SK-N-SH (cell line): ENCODE data around the gene PRR11. TPM values are rescaled to one million over a fixed set of nuclear protein-coding genes. Genes with fewer than 3 reads are reported as not detected.

Experiments
- CHD2 ChIP-seq: fragments of 150-350 bp; IDR thresholded peaks from 2 replicates; pipeline ENCODE4 v1.6.1; 2018; ENCODE audit warnings: low read length; ENCODE audit not compliant: partially characterized antibody
- ELF1 ChIP-seq: IDR thresholded peaks from 2 replicates; pipeline ENCODE4 v1.4.0; 2012
- EP300 ChIP-seq, 2 experiments: IDR thresholded peaks; 2 replicates each; pipeline versions ENCODE4 v1.4.0 to v1.6.1; 2012; ENCODE audit warnings: borderline replicate concordance in 1 of 2, low read depth in 1 of 2, low read length in 1 of 2
- FOSL2 ChIP-seq: IDR thresholded peaks from 2 replicates; pipeline ENCODE4 v1.4.0; 2012; ENCODE audit warnings: low read depth, mild to moderate bottlenecking, moderate library complexity, borderline replicate concordance
- FOXM1 ChIP-seq: IDR thresholded peaks from 2 replicates; pipeline ENCODE4 v1.4.0; 2012; ENCODE audit warnings: low read depth, mild to moderate bottlenecking
- GABPA ChIP-seq: IDR thresholded peaks from 2 replicates; pipeline ENCODE4 v1.4.0; 2012; ENCODE audit warnings: low read depth, mild to moderate bottlenecking
- JUND ChIP-seq: IDR thresholded peaks from 2 replicates; pipeline ENCODE4 v1.4.0; 2012
- POLR2AphosphoS5 ChIP-seq: IDR thresholded peaks from 2 replicates; pipeline ENCODE4 v1.6.1; 2012; ENCODE audit warnings: low read depth, low read length
- RAD21 ChIP-seq: IDR thresholded peaks from 2 replicates; pipeline ENCODE4 v1.6.1; 2012; ENCODE audit warnings: mild to moderate bottlenecking, low read length
- RCOR1 ChIP-seq: fragments of 150-350 bp; IDR thresholded peaks from 2 replicates; pipeline ENCODE4 v1.6.1; 2017; ENCODE audit warnings: antibody characterized with exemption, low read length
- REST ChIP-seq: IDR thresholded peaks from 2 replicates; pipeline ENCODE4 v1.6.1; 2012; ENCODE audit warnings: mild to moderate bottlenecking, low read depth, low read length, moderate library complexity
- SMC3 ChIP-seq: IDR thresholded peaks from 2 replicates; pipeline ENCODE4 v1.6.1; 2012; ENCODE audit warnings: low read depth, low read length, improper control_type of control experiment
- TAF1 ChIP-seq: IDR thresholded peaks from 2 replicates; pipeline ENCODE4 v1.6.1; 2012; ENCODE audit warnings: low read depth, mild to moderate bottlenecking, low read length, moderate library complexity, borderline replicate concordance
- USF2 ChIP-seq: fragments of 150-350 bp; IDR thresholded peaks from 2 replicates; pipeline ENCODE4 v1.6.1; 2017; ENCODE audit warnings: antibody characterized with exemption, low read length, low read depth, borderline replicate concordance
- YY1 ChIP-seq: IDR thresholded peaks from 2 replicates; pipeline ENCODE4 v1.4.0; 2012; ENCODE audit warnings: low read depth, mild to moderate bottlenecking
- ZBTB33 ChIP-seq: IDR thresholded peaks from 2 replicates; pipeline ENCODE4 v1.4.0; 2012; ENCODE audit warnings: low read depth, borderline replicate concordance
- polyA plus RNA-seq, 3 experiments: library from polyadenylated mRNA; depleted of rRNA; stranded (reverse); fragments of >200 nt; gene quantifications; 2 replicates each; pipeline ENCODE4 v1.2.3, GENCODE V29; 2012
- TF ChIP-seq, protein P1 (sequence below): IDR thresholded peaks from 2 replicates; pipeline ENCODE4; 2012

The PRR11 gene
- polyA plus RNA-seq, 1 of the 3 experiments (the other 2 are of a cell fraction), result 25.8 TPM

DNA sequence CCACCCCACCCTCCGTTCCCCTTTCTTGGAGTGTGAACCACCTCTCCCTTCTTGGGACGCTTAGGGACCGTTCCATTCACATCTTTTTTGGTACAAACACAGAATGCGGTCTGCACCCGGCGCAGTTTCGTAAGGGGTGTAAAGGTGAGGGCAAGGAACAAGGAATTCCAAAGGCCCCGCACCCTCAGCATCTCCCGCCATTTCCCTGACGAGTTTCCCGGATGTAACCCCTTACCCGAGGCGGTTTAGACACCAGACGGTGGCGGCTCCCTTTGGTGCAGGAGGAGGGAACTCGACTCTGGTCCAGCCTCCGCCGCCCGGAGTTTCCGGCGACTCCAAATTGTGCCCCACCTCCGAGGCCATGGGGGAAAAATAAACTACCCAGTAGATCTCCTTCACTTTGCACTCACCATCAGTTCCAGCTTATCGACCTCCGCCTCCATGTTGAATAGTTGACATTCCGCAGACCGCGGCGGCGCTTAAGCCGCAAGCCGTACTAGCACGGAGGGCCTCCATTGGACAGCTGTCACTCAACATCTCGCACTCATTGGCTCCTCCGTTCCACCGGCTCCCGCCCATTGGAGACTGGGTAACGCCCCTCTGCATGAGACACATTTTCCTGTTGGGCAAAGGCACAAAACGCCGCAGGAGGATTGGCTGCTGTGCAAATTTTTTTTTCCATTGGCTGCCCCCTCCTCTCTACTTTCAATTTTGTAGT, 666 bp upstream of the PRR11 start, which contains the start of gene SKA2 (continued):
- peak; percentile 95 for TF ChIP-seq CHD2
- 0 out of 2 replicates have a peak, but pooled peaks have one; percentile 37 for TF ChIP-seq REST
- peak; percentile 57 for TF ChIP-seq GABPA
- TF ChIP-seq TAF1, result peak; percentile 72
- TF ChIP-seq YY1, result peak; percentile 94
- TF ChIP-seq ELF1, result 0 out of 2 replicates have a peak, but pooled peaks have one; percentile 44
- no peak for TF ChIP-seq EP300 (IDR thresholded peaks at IDR 0.05; ENCODE audit: borderline replicate concordance in 1 of 2, low read depth in 1 of 2, low read length in 1 of 2)
- no peak for TF ChIP-seq RAD21
- no peak for TF ChIP-seq SMC3
- no peak for TF ChIP-seq USF2
- 0 out of 2 replicates have a peak, but pooled peaks have one; percentile 54 for TF ChIP-seq ZBTB33
- TF ChIP-seq, protein P1, sequence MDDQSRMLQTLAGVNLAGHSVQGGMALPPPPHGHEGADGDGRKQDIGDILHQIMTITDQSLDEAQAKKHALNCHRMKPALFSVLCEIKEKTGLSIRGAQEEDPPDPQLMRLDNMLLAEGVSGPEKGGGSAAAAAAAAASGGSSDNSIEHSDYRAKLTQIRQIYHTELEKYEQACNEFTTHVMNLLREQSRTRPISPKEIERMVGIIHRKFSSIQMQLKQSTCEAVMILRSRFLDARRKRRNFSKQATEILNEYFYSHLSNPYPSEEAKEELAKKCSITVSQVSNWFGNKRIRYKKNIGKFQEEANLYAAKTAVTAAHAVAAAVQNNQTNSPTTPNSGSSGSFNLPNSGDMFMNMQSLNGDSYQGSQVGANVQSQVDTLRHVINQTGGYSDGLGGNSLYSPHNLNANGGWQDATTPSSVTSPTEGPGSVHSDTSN, result peak; percentile 97
- TF ChIP-seq POLR2AphosphoS5, result peak; percentile 54; the same call in 1 of the 2 replicates
- TF ChIP-seq JUND, result no peak
- TF ChIP-seq FOSL2, result no peak
- TF ChIP-seq FOXM1, result peak; percentile 36; the same call in 1 of the 2 replicates
- TF ChIP-seq RCOR1, result no peak
